ENCODE results near the gene FGF12. TPM values are rescaled to one million over a fixed set of nuclear protein-coding genes. Genes with fewer than 3 reads are reported as not detected.

The FGF12 gene
- total RNA-seq, 1 donor from 2014 or later = 6.1 TPM

GRCh38 chr3:192279664-192280063, 447.7 kb downstream of the FGF12 start:
- Mint-ChIP-seq H3K4me3 (ENCODE audit: low read depth) (no peak overlapping the region), H3K36me3 (ENCODE audit: insufficient read depth) (no peaks in the 10 kb centered on the region), H3K9me3 (ENCODE audit: low read depth) (no peaks in the 10 kb centered on the region), H3K27me3 (no peaks in the 10 kb centered on the region), H3K4me1 (ENCODE audit: low read depth) (peaks cover 18% of the 10 kb centered on the region), H3K27ac (no peak overlapping the region)
- no peak for DNase-seq (ENCODE audit: low spot score, unreplicated experiment)
- no peak for TF ChIP-seq CTCF (IDR thresholded peaks at IDR 0.05; ENCODE audit: unreplicated experiment)

- TF ChIP-seq CTCF (IDR thresholded peaks at IDR 0.05; ENCODE audit: unreplicated experiment) = no peak
- H3K27me3 Mint-ChIP-seq = no peaks in the 10 kb centered on the region
- H3K9me3 Mint-ChIP-seq (ENCODE audit: low read depth) = no peaks in the 10 kb centered on the region
- no peaks in the 10 kb centered on the region for H3K36me3 Mint-ChIP-seq (ENCODE audit: insufficient read depth)
- no peak overlapping the region for H3K27ac Mint-ChIP-seq
- peaks cover 13% of the 10 kb centered on the region for H3K4me1 Mint-ChIP-seq (ENCODE audit: low read depth)
- H3K4me3 Mint-ChIP-seq (ENCODE audit: low read depth) = no peak overlapping the region
- no peak for DNase-seq (ENCODE audit: low spot score, unreplicated experiment)
Observed at GRCh38 chr3:192277477-192277876, 449.9 kb downstream of the FGF12 start.

GRCh38 chr3:192275741-192276355, 451.5 kb downstream of the FGF12 start:
- TF ChIP-seq CTCF (IDR thresholded peaks at IDR 0.05; ENCODE audit: unreplicated experiment) = no peak
- Mint-ChIP-seq H3K9me3 (ENCODE audit: low read depth) (no peaks in the 10 kb centered on the region), H3K27me3 (no peaks in the 10 kb centered on the region), H3K27ac (no peak overlapping the region), H3K36me3 (ENCODE audit: insufficient read depth) (no peaks in the 10 kb centered on the region), H3K4me3 (ENCODE audit: low read depth) (no peak overlapping the region), H3K4me1 (ENCODE audit: low read depth) (peaks cover 13% of the 10 kb centered on the region)
- DNase-seq (ENCODE audit: low spot score, unreplicated experiment) = no peak

GRCh38 chr3:192273697-192274010, 453.7 kb downstream of the FGF12 start:
- DNase-seq (ENCODE audit: low spot score, unreplicated experiment) = no peak
- H3K9me3 Mint-ChIP-seq (ENCODE audit: low read depth) = no peaks in the 10 kb centered on the region
- H3K4me3 Mint-ChIP-seq (ENCODE audit: low read depth) = no peak overlapping the region
- no peaks in the 10 kb centered on the region for H3K27me3 Mint-ChIP-seq
- peaks cover 13% of the 10 kb centered on the region for H3K4me1 Mint-ChIP-seq (ENCODE audit: low read depth)
- no peak overlapping the region for H3K27ac Mint-ChIP-seq
- H3K36me3 Mint-ChIP-seq (ENCODE audit: insufficient read depth) = no peaks in the 10 kb centered on the region
- no peak for TF ChIP-seq CTCF (IDR thresholded peaks at IDR 0.05; ENCODE audit: unreplicated experiment)

GRCh38 chr3:192273001-192273696, 454.2 kb downstream of the FGF12 start:
- H3K36me3 Mint-ChIP-seq (ENCODE audit: insufficient read depth) = no peaks in the 10 kb centered on the region
- peaks cover 13% of the 10 kb centered on the region for H3K4me1 Mint-ChIP-seq (ENCODE audit: low read depth)
- no peak overlapping the region for H3K4me3 Mint-ChIP-seq (ENCODE audit: low read depth)
- H3K27ac Mint-ChIP-seq = no peak overlapping the region
- no peak for DNase-seq (ENCODE audit: low spot score, unreplicated experiment)
- no peak for TF ChIP-seq CTCF (IDR thresholded peaks at IDR 0.05; ENCODE audit: unreplicated experiment)
- H3K27me3 Mint-ChIP-seq = no peaks in the 10 kb centered on the region
- H3K9me3 Mint-ChIP-seq (ENCODE audit: low read depth) = peaks cover 4% of the 10 kb centered on the region

Measured in progenitor cell of endocrine pancreas (in vitro differentiated cells).